ENCODE results near the gene SMARCAL1.

SMARCAL1 gene

DNA sequence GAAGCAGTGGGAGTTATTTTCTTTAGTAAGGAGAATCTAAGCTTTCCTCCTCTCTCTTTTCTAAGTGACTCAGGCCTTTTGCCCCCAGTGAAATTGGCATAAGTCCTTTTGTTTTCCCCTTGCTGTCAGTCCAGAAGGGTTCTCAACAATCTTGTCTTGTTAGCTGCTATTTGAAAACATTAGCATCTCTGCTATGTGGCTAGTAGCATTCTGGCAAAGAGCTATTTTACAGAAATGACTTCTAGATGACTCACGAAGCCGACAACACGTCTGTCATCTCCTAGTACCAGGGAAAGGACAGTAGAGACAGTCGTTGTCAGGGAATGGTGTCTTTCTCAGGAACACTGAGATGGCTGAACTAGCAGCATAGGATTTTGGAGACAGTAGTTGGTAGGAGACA is 14.7 kb downstream of the SMARCAL1 start:
- DNase-seq (ENCODE audit: low spot score) (peak; percentile 79), FAIRE-seq (peak; percentile 74)

GRCh38 chr2:216428618-216429350 is 16.5 kb downstream of the SMARCAL1 start:
- DNase-seq (ENCODE audit: low spot score) (no peak), FAIRE-seq (no peak)

DNA sequence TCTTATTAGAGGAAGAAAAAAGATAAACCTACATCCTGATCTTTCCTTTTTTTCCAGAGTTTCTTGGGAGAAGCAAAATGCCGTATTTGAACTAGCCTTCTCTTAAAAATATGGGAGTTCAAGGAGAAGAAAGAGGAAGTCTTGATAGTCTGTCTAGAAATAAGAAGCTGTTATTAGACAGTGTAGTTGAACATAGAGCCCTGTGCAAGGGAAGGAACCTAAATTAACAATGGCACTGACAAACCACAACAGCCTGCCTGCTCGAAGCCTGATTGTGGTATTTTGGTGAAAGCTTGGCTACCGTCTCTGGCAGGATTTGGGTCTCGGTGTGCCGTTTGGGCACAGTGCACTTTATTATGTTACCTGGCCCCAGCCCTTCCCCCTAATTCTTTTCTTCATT is 17.1 kb downstream of the SMARCAL1 start:
- FAIRE-seq (no peak), DNase-seq (ENCODE audit: low spot score) (no peak)

DNA sequence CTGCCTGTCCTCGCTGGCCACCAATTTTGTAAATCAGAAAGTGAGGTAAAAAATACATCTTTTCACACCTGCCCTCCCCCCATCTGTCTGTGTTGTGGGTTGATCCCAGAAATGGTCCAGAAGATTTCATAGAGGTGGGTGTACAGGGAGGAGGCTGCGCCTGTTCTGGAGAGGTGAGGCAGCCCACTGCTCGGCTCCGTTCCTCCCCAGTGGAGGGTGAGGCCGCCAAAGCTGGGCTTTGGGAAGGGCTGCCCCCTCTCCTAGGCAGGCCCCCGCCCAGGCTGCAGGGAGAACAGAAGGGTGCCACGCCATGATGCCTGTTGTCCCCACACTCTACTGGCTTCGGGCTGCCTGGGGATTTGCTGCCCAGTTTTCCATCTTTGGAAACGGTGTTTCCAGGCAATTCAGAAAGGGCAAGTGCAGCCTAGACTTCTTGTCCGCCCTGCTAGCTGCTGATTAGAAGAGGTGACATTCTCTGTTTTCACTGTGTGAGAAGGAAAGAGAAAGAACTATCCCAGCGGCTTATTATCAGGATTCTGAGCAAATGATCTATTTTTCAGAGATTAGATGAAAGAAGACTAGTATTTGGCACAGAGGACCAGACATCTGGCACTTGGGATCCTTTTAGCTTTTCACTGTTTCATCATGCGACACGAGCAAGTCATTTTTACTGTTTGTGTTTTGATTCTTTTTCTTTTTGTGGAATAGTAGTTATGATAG is 18.7 kb downstream of the SMARCAL1 start:
- DNase-seq (ENCODE audit: low spot score) (no peak), FAIRE-seq (no peak)

- DNase-seq (ENCODE audit: low spot score) (no peak), FAIRE-seq (no peak)
Observed at GRCh38 chr2:216431531-216431856, 19.2 kb downstream of the SMARCAL1 start.

DNA sequence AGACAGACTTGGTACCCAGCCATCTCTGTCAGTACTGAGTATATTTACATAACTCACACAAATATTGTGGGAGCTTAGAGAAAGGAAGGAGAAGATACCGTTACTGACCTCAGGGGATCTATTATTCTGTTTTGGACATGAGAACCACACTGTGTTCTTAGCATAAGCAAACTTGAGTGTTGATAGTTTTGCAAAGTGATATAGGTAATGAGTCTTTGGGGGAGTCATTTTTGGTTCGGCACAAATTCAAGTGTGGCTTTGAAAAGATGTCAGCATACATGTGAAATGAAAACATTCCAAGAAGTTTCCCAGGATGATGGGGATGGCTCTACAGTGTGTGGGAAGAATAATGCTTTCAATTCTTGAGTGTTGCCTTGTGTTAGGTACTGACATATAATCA is 24.1 kb downstream of the SMARCAL1 start:
- FAIRE-seq (no peak), DNase-seq (ENCODE audit: low spot score) (no peak)

DNA sequence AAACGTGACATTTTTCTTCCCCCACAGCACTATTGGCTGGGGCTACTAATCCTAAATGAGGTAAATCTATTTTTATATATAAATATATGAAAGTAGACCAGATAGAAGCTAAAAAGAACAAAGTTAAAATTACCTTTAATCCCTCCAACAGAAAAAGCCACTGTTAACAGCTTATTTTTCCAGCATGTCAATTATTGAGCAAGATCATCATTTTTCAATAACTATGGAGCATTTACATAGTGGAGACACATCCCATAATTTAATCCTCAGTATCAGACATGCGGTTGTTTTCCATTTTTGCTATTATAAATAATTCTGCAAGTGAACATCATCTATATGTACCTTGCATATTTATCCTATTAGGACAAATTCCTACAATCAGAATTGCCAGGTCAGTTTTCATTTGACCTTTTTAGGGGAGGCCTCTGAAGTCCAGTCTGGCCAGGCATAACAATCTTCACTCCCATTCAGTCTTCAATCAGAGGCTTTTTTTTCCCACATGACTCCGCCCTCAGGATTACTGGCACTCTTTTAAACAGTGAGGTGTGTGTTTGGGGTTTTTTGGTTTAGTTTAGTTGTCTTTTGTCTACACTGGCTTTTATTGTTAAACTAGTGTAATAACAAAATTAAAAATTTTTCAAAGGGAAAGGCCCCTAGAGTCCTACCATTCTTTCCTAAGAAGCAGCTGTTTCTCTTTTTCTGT is 29.2 kb downstream of the SMARCAL1 start:
- FAIRE-seq = no peak

GRCh38 chr2:216445501-216445900 is 33.2 kb downstream of the SMARCAL1 start:
- no peak for FAIRE-seq
- DNase-seq (ENCODE audit: low spot score) = no peak

More for the DNA sequence above, 29.2 kb downstream of the SMARCAL1 start:
- DNase-seq (ENCODE audit: low spot score) = no peak

DNA sequence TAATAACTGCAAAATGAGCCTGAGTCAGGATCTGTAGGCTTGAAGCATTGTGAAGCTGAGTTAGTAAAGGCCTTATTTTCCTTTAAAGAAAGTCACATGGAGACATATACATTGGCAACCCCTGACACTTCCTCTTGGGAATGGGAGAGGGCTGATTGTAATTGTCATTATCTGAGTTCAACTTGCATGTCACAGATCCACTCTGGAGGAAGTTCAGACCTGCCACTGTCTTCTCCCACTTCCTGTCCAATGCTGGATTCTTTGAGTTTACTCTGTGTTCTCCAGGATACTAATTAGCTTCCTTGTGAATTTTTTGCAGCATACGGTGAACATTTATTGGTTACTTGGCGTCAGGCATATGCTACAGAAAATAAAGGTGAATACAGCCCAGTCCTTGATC is 34.1 kb downstream of the SMARCAL1 start:
- DNase-seq (ENCODE audit: low spot score) = no peak
- FAIRE-seq = no peak

- DNase-seq (ENCODE audit: low spot score) (no peak), FAIRE-seq (no peak)
Observed at GRCh38 chr2:216447293-216447692, 35.0 kb downstream of the SMARCAL1 start.

DNA sequence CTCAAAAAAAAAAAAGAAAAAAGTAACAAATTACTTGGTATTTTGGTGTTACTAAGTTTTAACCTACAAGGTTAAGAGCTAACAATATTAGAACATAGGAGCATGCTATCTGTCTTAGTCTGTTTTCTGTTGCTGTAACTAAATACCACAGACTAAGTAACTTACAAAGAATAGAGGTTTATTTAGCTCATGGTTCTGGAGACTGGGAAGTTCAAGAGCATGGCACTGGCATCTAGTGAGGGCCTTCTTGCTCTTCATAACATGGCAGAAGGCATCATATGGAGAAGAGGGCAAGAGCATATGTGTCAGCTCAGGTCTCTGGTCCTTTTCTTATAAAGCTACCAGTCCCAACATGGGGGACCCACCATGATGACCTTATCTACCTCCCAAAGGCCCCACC is 36.5 kb downstream of the SMARCAL1 start:
- FAIRE-seq (no peak), DNase-seq (ENCODE audit: low spot score) (no peak)

- FAIRE-seq (no peak), DNase-seq (ENCODE audit: low spot score) (no peak)
Observed at GRCh38 chr2:216450346-216450745, 38.1 kb downstream of the SMARCAL1 start.

GRCh38 chr2:216450784-216451183 is 38.5 kb downstream of the SMARCAL1 start:
- FAIRE-seq = no peak

GRCh38 chr2:216453955-216454614 is 41.8 kb downstream of the SMARCAL1 start:
- DNase-seq (ENCODE audit: low spot score) = no peak
- FAIRE-seq = no peak

More at GRCh38 chr2:216450784-216451183, 38.5 kb downstream of the SMARCAL1 start:
- no peak for DNase-seq (ENCODE audit: low spot score)

DNA sequence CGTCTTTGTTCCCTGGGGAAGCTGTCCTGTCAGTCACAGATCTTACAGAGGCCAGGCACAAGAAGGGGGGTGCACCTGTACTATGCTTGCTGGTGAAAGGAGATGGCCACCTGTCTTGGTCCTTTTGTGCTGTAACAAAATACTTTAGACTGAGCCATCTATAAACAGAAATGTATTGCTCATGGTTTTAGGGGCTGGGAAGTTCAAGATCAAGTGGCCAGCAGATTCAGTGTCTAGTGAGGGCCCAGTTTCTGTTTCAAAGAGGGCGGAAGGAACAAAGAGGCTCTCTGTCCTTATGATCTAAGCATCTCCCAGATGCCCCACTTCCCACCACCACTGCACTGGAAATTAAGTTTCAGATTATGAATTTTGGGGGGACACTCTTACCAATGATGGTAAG is 50.9 kb downstream of the SMARCAL1 start:
- no peak for DNase-seq (ENCODE audit: low spot score)
- FAIRE-seq = no peak

GRCh38 chr2:216464104-216464720 is 51.9 kb downstream of the SMARCAL1 start:
- no peak for FAIRE-seq
- DNase-seq (ENCODE audit: low spot score) = no peak

- FAIRE-seq (no peak), DNase-seq (ENCODE audit: low spot score) (no peak)
Observed at GRCh38 chr2:216465579-216466195, 53.4 kb downstream of the SMARCAL1 start.

GRCh38 chr2:216467845-216468244 is 55.6 kb downstream of the SMARCAL1 start:
- DNase-seq (ENCODE audit: low spot score) (no peak), FAIRE-seq (no peak)

- DNase-seq (ENCODE audit: low spot score) = no peak
- no peak for FAIRE-seq
Observed at GRCh38 chr2:216469661-216470060, 57.4 kb downstream of the SMARCAL1 start.

- no peak for DNase-seq (ENCODE audit: low spot score)
- no peak for FAIRE-seq
Observed at GRCh38 chr2:216473187-216473586, 60.9 kb downstream of the SMARCAL1 start.

Measured in RCC 7860 (cell line).